ENCODE results near the gene ZNF497. TPM values are rescaled to one million over a fixed set of nuclear protein-coding genes. Genes with fewer than 3 reads are reported as not detected.

The ZNF497 gene
- total RNA-seq, 2 experiments from 2014 or later: 0.28 to 0.55 TPM

DNA sequence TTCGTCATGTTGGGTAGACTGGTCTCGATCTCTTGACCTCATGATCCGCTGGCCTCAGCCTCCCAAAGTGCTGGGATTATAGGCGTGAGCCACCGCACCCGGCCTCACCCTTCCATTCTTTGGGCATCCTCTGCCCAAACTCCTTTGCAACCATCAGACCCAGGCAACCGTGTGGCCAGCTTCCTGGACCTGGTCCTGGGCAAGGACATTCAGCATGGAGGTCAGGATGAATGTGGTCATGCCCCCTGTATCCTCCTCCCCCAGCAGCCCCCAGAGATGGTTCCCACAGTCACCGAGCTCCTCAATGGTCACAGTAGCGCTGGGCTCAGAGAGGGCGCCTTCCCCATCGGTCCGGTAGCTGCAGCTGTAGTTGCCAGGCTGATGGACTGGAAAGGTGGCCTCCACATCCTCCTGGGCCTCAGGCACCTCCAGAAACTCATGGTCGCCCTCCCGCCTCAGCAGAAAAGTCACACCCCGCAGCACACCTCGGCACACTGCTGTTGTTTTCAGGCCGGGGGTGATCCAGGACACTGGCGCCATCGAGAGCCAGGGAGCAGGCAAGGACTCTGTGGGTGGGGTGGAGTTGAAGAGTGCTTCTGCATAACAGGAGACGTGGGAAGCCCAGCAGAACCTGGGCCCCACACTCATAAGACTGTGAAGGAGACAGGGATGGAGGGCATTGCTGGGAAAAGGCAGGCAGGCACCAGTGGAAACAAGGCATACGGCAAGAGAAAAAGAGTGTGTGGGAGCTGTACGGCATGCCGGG lies 10.4 kb downstream of the ZNF497 start:
- Histone ChIP-seq H3K27ac (ENCODE audit: low read depth in 1 of 2, low read length in 2 of 2) (no peak overlapping the region), H3K4me3 (ENCODE audit: low read length) (no peak overlapping the region), H3K27me3 (ENCODE audit: control insufficient read depth in 1 of 2, insufficient read depth in 2 of 2, low read length in 2 of 2) (peaks cover 0 to 2% of the 10 kb centered on the region in 2 experiments), H3K4me1 (ENCODE audit: insufficient read depth, low read length) (peaks cover 35% of the 10 kb centered on the region), H3K36me3 (ENCODE audit: insufficient read depth, low read length) (no peaks in the 10 kb centered on the region), H3K9me3 (ENCODE audit: control insufficient read depth in 1 of 2, insufficient read depth in 1 of 2, low read length in 2 of 2) (peaks cover 0 to 32% of the 10 kb centered on the region in 2 experiments)
- H3K27ac Mint-ChIP-seq: no peak overlapping the region
- peaks cover 20% of the 10 kb centered on the region for H3K4me1 Mint-ChIP-seq (ENCODE audit: low read depth)
- H3K27me3 Mint-ChIP-seq: peaks cover 6% of the 10 kb centered on the region
- H3K36me3 Mint-ChIP-seq (ENCODE audit: low read depth): peaks cover 4% of the 10 kb centered on the region
- no peak for ATAC-seq (ENCODE audit: poor library complexity)
- ChIA-PET CTCF (no interaction called here), POLR2A (interaction anchor here (0.9 kb wide), 1 partner anchor 11 kb away, joined by 3 read pairs; the partner anchor contains the start of gene ZNF497)
- intact Hi-C loops (cut with DNase I, micrococcal nuclease): no loop called here
- no peaks in the 10 kb centered on the region for H3K9me3 Mint-ChIP-seq
- H3K4me3 Mint-ChIP-seq: no peak overlapping the region
- DNase-seq: no peak
- TF ChIP-seq, protein P1, sequence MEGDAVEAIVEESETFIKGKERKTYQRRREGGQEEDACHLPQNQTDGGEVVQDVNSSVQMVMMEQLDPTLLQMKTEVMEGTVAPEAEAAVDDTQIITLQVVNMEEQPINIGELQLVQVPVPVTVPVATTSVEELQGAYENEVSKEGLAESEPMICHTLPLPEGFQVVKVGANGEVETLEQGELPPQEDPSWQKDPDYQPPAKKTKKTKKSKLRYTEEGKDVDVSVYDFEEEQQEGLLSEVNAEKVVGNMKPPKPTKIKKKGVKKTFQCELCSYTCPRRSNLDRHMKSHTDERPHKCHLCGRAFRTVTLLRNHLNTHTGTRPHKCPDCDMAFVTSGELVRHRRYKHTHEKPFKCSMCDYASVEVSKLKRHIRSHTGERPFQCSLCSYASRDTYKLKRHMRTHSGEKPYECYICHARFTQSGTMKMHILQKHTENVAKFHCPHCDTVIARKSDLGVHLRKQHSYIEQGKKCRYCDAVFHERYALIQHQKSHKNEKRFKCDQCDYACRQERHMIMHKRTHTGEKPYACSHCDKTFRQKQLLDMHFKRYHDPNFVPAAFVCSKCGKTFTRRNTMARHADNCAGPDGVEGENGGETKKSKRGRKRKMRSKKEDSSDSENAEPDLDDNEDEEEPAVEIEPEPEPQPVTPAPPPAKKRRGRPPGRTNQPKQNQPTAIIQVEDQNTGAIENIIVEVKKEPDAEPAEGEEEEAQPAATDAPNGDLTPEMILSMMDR (IDR thresholded peaks at IDR 0.05): no peak

DNA sequence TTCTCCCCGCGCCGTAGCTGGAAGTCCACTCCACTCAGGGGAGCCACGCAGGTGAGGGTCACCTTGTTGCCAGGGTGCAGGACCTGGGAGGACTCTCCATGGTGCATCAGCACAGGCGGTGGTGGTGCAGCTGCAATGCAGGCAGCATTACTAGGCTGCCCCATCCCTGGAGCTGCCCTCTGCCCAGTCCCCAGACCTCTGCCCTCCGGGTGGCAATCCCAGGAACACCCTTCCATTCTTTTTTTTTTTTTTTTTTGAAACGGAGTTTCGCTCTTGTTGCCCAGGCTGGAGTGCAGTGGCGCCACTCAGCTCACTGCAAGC lies 11.0 kb downstream of the ZNF497 start:
- no peak overlapping the region for H3K27ac Mint-ChIP-seq
- peaks cover 4% of the 10 kb centered on the region for H3K36me3 Mint-ChIP-seq (ENCODE audit: low read depth)
- Histone ChIP-seq H3K27me3 (ENCODE audit: control insufficient read depth in 1 of 2, insufficient read depth in 2 of 2, low read length in 2 of 2) (peaks cover 0 to 2% of the 10 kb centered on the region in 2 experiments), H3K36me3 (ENCODE audit: insufficient read depth, low read length) (no peaks in the 10 kb centered on the region), H3K9me3 (ENCODE audit: control insufficient read depth in 1 of 2, insufficient read depth in 1 of 2, low read length in 2 of 2) (peaks cover 0 to 26% of the 10 kb centered on the region in 2 experiments), H3K27ac (ENCODE audit: low read depth in 1 of 2, low read length in 2 of 2) (no peak overlapping the region), H3K4me1 (ENCODE audit: insufficient read depth, low read length) (peaks cover 35% of the 10 kb centered on the region), H3K4me3 (ENCODE audit: low read length) (no peak overlapping the region)
- ChIA-PET CTCF (no interaction called here), POLR2A (interaction anchor here (0.9 kb wide), 1 partner anchor 11 kb away, joined by 3 read pairs; the partner anchor contains the start of gene ZNF497)
- no peak overlapping the region for H3K4me3 Mint-ChIP-seq
- TF ChIP-seq, protein P1 (IDR thresholded peaks at IDR 0.05): no peak
- peaks cover 20% of the 10 kb centered on the region for H3K4me1 Mint-ChIP-seq (ENCODE audit: low read depth)
- DNase-seq (no peak), ATAC-seq (ENCODE audit: poor library complexity) (no peak)
- intact Hi-C loops (cut with DNase I, micrococcal nuclease): no loop called here
- peaks cover 6% of the 10 kb centered on the region for H3K27me3 Mint-ChIP-seq
- H3K9me3 Mint-ChIP-seq: no peaks in the 10 kb centered on the region

DNA sequence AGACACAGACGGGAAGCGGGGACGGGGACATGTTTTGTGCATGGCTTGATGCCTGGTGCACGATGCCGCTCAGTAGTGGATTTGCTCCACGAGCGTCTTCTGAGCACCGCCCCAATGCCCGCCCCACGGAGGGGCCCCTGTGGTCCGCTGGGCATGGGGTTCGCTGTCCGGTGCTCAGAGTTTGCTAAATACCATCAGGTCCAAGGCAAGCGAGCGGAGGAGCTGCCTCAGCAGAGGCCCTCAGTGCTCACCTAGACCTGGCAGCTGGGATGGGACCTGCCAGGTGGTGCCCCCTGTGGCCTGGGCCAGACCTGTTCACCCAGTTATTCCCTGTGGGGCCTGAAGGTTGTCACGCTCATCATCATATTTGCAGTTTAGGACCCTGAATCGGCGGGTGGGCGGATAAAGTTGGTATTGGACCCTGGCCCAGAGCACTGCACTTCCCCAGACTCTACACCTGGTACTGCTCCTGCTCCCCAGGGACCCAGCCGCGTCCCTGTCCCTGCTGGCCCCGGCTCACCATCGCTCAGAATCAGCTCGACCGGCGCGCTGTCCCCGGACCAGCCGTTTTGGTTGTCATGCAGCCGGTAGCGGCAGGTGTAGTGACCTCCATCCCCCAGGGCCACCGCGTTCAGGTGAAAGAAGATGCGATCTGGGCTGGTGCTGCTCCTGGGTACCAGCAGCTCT lies 11.5 kb downstream of the ZNF497 start:
- Histone ChIP-seq H3K27me3 (ENCODE audit: control insufficient read depth in 1 of 2, insufficient read depth in 2 of 2, low read length in 2 of 2) (peaks cover 0 to 2% of the 10 kb centered on the region in 2 experiments), H3K27ac (ENCODE audit: low read depth in 1 of 2, low read length in 2 of 2) (no peak overlapping the region), H3K36me3 (ENCODE audit: insufficient read depth, low read length) (no peaks in the 10 kb centered on the region), H3K4me3 (ENCODE audit: low read length) (no peak overlapping the region), H3K9me3 (ENCODE audit: control insufficient read depth in 1 of 2, insufficient read depth in 1 of 2, low read length in 2 of 2) (peaks cover 0 to 24% of the 10 kb centered on the region in 2 experiments), H3K4me1 (ENCODE audit: insufficient read depth, low read length) (peaks cover 32% of the 10 kb centered on the region)
- Mint-ChIP-seq H3K4me1 (ENCODE audit: low read depth) (peaks cover 22% of the 10 kb centered on the region), H3K27ac (no peak overlapping the region), H3K4me3 (no peak overlapping the region), H3K9me3 (no peaks in the 10 kb centered on the region), H3K36me3 (ENCODE audit: low read depth) (peaks cover 4% of the 10 kb centered on the region), H3K27me3 (peaks cover 9% of the 10 kb centered on the region)
- ATAC-seq (ENCODE audit: poor library complexity): no peak
- CTCF ChIA-PET: no interaction called here
- intact Hi-C loops (cut with DNase I, micrococcal nuclease): no loop called here
- POLR2A ChIA-PET: interaction anchor here (0.9 kb wide), 1 partner anchor 12 kb away, joined by 3 read pairs; the partner anchor contains the start of gene ZNF497
- TF ChIP-seq, protein P1 (IDR thresholded peaks at IDR 0.05): no peak
- DNase-seq: no peak
